Measurements from ENCODE around the gene TDRD1.
"Not testable (repeated sequence)": the region's sequence is repeated elsewhere in the genome, so short reads cannot be mapped to it uniquely, and the experiment has no call there.

TDRD1 gene

DNA sequence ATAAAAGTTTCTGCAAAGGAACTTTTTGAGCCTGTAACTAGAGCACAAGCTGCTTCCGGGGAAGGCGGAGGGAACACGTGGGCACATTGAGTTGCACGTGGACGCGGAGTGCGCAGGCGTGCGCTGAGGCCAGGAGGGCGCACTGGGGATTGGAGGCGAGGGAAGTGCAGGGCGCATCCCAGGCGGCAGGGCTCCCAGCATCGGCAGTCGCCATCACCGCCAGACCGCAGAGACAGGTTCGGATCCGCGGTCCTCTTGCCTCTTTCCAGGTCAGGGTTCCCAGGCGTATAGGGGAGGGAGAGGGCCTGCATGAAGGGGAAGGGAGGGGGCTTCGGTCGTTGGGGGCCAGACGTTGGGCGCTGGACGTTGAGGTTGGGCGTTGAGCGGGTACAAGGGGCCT, at the start of gene TDRD1:
Gene TDRD1 (plus strand): TSS at position 206 of the 400 bp plus-strand sequence. CDS start 8,479 bp downstream, outside the sequence.
- DNase-seq = no peak

DNA sequence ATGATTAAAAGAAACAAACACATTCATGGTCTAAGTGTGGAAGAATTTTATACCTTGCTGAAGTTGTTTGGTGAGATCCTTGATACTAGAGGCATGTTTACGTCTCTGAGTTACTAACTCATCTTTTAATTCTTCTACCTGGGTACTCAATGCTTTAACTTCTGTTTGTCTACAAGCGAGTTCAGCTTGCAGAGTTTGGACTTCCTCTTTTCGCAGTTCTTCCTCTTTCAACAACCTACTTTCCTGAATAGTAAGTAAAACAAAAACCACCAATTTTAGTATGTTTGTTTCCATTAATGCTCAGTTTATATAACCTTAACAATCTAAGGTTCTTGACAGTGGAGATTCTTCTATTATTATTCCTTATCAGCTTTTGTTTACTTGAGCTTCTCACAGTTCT, 48.1 kb upstream of the TDRD1 start:
- no peak for DNase-seq

DNA sequence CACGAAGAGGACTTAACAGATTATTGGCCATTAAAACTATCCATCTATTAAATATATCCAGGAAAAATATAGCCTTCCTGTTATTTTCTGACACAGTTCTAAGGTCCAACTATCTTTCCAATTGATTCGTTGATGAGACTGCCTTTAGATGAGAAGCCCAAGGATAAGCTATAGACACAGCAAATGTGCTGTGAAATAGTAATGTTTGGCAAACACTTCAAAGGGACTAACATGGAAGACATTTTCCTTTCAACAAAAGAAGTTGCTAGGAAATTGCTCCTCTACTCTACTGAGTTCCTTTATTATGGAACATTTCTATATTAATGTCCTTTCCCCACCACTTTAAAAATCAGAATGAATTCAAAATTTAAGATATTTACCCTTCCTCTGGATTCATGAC, 43.7 kb upstream of the TDRD1 start:
- DNase-seq = no peak

DNA sequence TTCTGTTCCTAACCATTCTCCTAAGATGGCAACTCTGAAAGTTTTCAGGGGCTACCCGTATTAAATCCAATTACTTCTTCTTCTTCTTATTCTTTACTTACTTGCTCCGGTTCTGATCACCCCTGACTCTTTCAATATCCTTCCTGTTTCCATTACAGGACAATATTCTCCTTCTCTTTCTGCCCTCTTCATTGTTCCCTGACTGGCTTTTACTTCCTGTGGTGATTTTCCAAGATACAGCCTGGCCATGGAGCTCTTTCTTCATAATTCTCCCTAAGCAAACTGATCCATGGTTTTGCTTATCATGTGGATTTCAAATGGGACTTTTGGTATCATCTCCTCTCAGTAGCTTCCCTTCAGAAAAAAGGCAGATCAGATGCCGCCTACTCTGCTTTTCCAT, 40.6 kb upstream of the TDRD1 start:
- DNase-seq = no peak

- DNase-seq = no peak
These were observed 39.1 kb upstream of the TDRD1 start for GRCh38 chr10:114140036-114140435.

DNA sequence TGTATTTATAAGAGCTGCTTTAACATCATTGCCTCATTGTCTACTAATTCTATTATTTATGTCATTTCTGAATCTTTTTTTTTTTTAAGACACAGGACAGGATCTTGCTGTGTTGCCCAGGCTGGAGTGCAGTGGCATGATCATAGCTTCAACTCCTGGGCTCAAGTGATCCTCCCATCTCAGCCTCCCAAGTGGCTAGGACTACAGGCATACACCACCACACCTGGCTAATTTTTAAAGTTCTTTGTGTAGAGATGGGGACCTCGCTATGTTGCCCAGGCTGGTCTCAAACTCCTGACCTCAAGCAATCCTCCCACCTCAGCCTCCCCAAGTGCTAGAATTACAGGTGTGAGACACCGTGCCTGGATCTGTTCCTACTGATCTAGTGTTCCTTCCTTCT, 38.3 kb upstream of the TDRD1 start:
- DNase-seq = not testable (repeated sequence)

DNA sequence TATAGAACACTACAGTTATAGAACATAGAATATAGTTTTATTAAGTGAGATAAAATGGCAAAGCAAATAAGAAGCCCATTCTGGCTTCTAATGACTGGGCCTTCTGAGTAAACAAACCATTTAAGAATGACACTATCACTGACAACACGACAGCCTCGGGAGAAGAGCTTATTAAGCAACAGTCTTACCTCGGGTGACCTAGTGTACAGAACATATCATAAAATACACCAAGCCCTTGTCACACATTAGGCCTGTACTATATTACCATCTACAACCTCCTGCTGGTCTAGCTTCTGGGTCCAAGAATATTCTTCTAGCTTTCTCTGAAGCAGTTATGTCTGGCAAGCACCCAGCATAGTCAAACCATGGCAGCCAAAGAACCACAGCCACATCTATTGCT, 37.1 kb upstream of the TDRD1 start:
- no peak for DNase-seq

DNA sequence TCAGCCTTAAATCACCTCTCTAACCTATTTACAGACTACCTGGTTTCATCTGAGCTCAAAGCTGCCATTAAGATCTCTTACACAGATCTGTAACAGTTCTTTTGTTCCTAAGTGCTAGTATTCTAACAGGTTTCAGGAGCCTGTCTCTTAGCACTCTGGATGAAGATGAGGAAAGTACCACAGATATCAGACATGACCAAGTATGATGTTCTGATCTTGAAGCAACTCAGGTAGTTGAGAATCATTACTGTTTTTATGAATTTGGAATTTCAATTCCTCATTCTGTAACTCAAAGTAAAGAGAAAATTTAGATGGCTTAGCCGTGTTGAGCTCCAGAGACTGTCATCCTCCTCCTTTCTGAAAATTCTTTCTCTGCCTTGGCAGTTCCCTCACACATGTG, 36.0 kb upstream of the TDRD1 start:
- DNase-seq = no peak

GRCh38 chr10:114149476-114149875, 29.7 kb upstream of the TDRD1 start:
- DNase-seq = not testable (repeated sequence)

GRCh38 chr10:114151486-114151885, 27.7 kb upstream of the TDRD1 start:
- DNase-seq = no peak

- no peak for DNase-seq
These were observed 27.3 kb upstream of the TDRD1 start for GRCh38 chr10:114151892-114152291.

GRCh38 chr10:114157912-114158311, 21.2 kb upstream of the TDRD1 start:
- DNase-seq = no peak

GRCh38 chr10:114163062-114163461, 16.1 kb upstream of the TDRD1 start:
- no peak for DNase-seq

- DNase-seq = no peak
These were observed 13.1 kb upstream of the TDRD1 start for GRCh38 chr10:114166043-114166442.

DNA sequence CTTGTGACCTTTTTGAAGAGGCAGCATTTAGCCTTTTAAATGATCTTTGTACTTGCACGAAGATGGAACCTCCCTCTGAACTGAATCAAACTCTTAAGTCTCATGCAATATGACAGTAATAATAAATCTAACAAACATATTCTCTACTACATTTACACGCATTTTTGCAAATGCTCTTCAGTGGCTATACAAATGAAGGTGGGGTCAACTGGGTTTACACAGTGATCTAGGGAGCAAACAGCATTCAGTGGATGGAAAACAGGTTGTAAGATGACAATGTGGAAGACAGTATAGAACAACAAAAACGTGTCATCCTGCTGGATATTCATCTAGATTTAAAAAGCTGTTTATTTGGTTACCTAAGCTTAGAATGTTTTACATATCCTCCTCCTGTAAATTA, 12.7 kb upstream of the TDRD1 start:
- no peak for DNase-seq

- DNase-seq = no peak
These were observed 11.2 kb upstream of the TDRD1 start for GRCh38 chr10:114167985-114168384.

- DNase-seq = no peak
These were observed 10.6 kb upstream of the TDRD1 start for GRCh38 chr10:114168450-114169009.

- DNase-seq = no peak
These were observed 6.9 kb upstream of the TDRD1 start for GRCh38 chr10:114172216-114172615.

- DNase-seq = no peak
These were observed 6.2 kb upstream of the TDRD1 start for GRCh38 chr10:114172776-114173602.

GRCh38 chr10:114173603-114173920, 5.6 kb upstream of the TDRD1 start:
- no peak for DNase-seq

DNA sequence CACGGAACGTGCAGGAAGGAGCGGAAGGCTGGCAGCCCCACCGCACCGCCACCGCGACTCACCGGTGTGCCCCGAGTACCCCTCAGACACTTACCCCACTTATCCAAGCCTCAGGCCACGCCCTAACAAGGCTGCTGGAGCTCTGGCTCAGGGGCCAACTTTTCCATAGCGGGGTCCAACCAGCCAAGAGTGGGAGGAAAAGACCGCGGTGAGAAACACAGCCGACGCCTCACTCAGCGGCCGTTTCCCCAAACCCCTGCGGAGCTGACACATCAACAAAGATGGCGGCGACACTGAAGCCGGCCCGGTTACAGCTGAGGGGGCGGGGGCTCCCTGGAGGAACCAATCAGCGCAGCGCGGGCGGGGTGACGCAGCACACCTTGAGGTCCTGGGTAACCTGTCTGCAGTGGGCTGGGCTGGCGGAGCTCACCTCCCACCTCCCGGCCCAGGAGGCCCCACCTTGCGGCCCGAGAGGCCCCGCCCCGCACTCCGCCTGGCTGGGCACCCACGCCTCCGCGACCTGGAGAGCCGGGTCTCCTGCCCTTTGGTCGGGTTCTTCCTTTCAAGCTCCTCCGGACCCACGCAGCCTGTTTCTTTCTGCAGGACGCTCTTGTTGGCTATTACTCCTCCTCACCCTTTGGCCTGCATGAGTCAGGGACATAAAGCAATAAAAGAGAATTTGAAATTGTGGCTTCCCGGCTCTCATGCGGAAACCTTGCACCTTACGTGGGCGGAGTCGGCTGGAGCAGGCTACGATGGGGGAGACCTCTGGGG, 5.0 kb upstream of the TDRD1 start, which contains the start of gene CCDC186:
Gene CCDC186 (minus strand): TSS at position 283 of the 774 bp plus-strand sequence. CDS start 10,935 bp downstream, outside the sequence.
- DNase-seq = peak; percentile 97

DNA sequence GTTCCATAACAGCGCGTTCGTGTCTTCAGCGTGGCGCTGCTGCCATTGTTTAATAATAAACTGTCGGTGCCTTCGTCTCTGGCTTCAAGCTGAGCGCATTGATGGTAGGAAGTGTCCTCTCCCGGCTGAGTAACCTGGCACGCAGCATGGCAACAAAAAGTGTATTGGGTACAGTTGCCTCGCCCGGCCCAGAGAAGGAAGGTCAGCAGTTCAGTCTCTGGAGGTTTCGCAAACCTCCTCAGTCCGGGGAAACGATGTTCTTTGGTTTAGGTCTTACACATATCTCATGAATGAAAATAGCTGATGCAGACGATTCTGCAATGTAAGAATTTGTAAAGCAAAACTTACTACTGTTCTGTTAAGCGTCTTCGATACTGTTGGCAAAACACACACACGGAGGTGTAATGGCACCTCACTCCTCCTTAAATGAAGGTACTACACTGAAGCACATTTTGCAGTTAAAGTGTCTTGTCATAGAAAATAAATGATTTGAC, 4.4 kb upstream of the TDRD1 start:
- peak; percentile 71 for DNase-seq

DNA sequence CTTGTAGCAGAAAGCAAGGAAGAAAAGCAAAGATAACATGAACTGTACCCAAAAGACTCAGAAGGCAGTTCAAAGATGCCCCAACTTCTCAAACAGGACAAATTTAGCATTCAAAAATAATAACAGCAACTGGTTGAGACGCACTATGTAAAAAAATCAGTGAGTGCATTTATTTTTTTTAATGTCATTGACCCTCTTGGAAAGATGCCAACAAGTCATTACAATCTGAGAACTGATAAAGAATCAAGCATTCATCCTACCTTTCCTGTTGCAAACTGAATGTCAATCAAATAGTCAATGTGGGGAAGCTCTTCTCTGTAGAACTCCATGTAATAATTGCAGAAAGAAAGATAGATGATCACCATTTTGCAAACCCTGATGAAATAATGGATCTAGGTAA, 3.5 kb upstream of the TDRD1 start:
- DNase-seq = no peak

- DNase-seq = no peak
These were observed 2.6 kb upstream of the TDRD1 start for GRCh38 chr10:114176511-114176910.
